ENCODE data around the gene CYP2F1. TPM values are rescaled to one million over a fixed set of nuclear protein-coding genes. Genes with fewer than 3 reads are reported as not detected.
"Not testable (repeated sequence)": the region's sequence is repeated elsewhere in the genome, so short reads cannot be mapped to it uniquely, and the experiment has no call there.

CYP2F1 gene
- total RNA-seq, 2 experiments from 2014 or later = not detected

DNA sequence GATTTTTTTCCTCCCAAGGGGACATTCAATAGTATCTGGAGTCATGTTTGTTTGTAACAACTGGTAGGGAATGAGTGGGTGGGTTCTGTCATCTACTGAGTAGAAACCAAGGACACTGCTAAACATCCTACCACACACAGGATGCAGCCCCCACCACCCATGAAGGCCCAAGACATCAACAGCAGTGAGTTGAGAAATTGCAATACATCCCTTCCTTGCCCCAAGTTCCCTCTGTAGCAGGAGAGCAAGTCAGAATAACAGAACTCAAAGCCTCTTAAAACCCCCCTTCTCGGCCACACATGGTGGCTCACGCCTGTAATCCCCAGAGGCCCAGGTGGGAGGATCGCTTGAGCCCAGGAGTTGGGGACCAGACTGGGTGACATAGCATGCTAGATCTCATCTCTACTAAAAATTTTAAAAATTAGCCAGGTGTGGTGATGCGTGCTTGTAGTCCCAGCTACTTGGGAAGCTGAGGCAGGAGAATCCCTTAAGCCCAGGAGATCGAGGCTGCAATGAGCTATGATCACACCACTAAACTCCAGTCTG is 2.4 kb upstream of the CYP2F1 start:
- ChIA-PET POLR2A (no interaction called here), CTCF (no interaction called here)
- DNase-seq = no peak
- no peak overlapping the region for H3K4me3 Mint-ChIP-seq
- H3K9me3 Mint-ChIP-seq = no peaks in the 10 kb centered on the region
- no peak overlapping the region for H3K27ac Mint-ChIP-seq
- H3K27me3 Mint-ChIP-seq = peaks cover 12% of the 10 kb centered on the region
- no peaks in the 10 kb centered on the region for H3K4me1 Mint-ChIP-seq
- H3K36me3 Mint-ChIP-seq (ENCODE audit: low read depth) = no peaks in the 10 kb centered on the region

DNA sequence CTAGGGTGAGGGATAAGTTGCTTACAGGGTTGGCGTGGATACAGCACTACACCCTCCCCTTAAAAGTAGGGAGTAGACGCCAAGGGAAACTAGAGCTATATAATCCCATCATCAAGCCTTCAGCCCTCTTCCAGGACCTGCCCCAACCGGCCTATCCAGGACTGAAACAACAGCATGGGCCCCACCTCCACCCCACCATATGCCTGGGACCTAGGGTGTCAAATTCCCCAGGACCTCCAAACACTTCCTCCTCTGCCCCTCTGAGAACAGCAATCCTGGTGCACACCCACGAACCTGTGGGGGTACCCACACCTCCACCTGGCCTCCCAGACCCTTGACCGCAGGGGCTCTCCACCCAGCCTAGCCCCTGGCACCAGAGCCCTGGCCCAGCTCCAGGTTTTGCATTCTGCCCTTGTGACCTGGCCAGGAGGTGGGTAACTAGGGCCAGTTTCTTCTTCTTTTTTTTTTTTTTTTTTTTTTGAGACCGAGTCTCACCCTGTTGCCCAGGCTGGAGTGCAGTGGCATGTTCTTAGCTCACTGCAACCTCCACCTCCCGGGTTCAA is 1.4 kb upstream of the CYP2F1 start:
- no peaks in the 10 kb centered on the region for H3K36me3 Mint-ChIP-seq (ENCODE audit: low read depth)
- DNase-seq = no peak
- H3K4me3 Mint-ChIP-seq = no peak overlapping the region
- ChIA-PET CTCF (no interaction called here), POLR2A (no interaction called here)
- H3K27ac Mint-ChIP-seq = no peak overlapping the region
- H3K9me3 Mint-ChIP-seq = no peaks in the 10 kb centered on the region
- H3K4me1 Mint-ChIP-seq = no peaks in the 10 kb centered on the region
- H3K27me3 Mint-ChIP-seq = peaks cover 15% of the 10 kb centered on the region

DNA sequence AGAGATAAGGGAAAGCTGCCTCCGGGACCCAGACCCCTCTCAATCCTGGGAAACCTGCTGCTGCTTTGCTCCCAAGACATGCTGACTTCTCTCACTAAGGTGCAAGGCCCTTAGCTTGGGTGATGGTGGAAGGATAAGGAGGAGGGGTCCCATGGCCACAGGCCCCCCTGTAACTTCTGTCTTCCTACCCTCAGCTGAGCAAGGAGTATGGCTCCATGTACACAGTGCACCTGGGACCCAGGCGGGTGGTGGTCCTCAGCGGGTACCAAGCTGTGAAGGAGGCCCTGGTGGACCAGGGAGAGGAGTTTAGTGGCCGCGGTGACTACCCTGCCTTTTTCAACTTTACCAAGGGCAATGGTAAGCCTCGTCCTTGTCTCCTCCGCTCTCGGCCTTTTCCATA is 2.0 kb downstream of the CYP2F1 start:
- CTCF ChIA-PET = no interaction called here
- Mint-ChIP-seq H3K9me3 (peaks cover 6% of the 10 kb centered on the region), H3K4me3 (no peak overlapping the region), H3K27me3 (peaks cover 25% of the 10 kb centered on the region), H3K4me1 (peaks cover 21% of the 10 kb centered on the region), H3K27ac (no peak overlapping the region), H3K36me3 (ENCODE audit: low read depth) (peaks cover 6% of the 10 kb centered on the region)
- no peak for DNase-seq
- POLR2A ChIA-PET = no interaction called here

DNA sequence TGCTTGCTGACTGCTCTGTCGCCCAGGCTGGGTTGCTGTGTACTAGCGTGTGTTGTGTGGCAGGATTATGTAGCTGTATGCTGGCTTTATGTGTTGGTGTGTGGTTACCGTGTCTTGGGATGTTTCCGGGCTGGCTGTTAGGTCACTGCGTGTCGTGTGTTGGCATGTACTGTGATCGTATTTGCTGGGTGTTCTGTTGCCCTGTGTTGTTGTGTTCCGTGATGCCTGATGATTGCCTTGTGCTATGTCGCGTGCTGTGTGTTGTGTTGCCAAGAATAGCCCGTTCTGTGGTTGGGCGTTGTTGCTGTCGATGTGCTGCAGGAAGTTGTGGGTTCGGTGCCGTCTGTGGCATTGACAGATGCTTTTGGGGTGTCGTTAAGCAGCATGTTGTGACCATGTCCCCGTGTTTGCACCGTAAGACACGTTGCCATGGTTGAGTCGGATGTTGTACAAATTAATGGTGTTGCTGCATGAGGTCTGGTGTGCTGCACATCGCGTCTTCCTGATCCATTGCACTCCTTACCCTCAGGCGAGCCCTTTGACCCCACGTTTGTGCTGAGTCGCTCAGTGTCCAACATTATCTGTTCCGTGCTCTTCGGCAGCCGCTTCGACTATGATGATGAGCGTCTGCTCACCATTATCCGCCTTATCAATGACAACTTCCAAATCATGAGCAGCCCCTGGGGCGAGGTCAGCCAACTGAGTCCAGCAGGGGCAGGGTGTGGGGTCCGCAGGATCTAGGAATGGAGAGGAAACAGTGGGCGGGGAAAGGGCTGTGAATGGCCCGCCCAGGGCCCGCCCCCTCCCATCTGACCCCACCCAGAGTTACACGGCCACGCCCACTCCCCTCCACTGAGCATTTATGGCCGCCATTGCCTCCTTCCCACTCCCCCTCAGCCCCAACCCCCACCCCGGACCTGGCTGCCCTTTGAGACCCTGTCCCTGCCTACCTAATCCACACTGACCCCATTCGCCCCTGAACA is 7.0 kb downstream of the CYP2F1 start:
- POLR2A ChIA-PET; H3K36me3 Mint-ChIP-seq (ENCODE audit: low read depth); H3K9me3 Mint-ChIP-seq: not testable (repeated sequence)
- CTCF ChIA-PET = interaction anchor here (1.3 kb wide), 1 partner anchor 83 kb away, joined by 3 read pairs; no protein-coding TSS in a partner anchor
- Mint-ChIP-seq H3K27ac (peak overlapping the region; percentile 92), H3K4me3 (peak overlapping the region; percentile 47), H3K27me3 (peaks cover 14% of the 10 kb centered on the region), H3K4me1 (peaks cover 32% of the 10 kb centered on the region)
- DNase-seq = peak; percentile 88

DNA sequence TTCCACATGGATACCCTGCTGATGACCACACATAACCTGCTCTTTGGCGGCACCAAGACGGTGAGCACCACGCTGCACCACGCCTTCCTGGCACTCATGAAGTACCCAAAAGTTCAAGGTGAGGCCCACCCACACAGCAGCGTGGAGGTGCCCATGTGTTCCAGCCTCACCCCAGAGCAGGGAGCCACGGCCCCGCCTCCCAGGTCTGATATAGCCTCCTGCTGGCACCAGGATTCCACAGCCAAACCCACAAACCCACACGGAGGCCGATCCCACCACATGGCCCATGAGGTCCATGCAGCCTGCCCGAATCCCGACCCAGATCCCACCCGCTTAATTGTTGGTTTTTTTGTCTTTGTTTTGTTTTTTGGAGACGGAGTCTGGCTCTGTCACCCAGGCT is 8.6 kb downstream of the CYP2F1 start:
- H3K27ac Mint-ChIP-seq; DNase-seq; H3K9me3 Mint-ChIP-seq; H3K4me3 Mint-ChIP-seq; POLR2A ChIA-PET; H3K36me3 Mint-ChIP-seq (ENCODE audit: low read depth): not testable (repeated sequence)
- Mint-ChIP-seq H3K27me3 (peaks cover 10% of the 10 kb centered on the region), H3K4me1 (peaks cover 43% of the 10 kb centered on the region)
- CTCF ChIA-PET = interaction anchor here (2.1 kb wide), 1 partner anchor 16 kb away, joined by 4 read pairs; no protein-coding TSS in a partner anchor

DNA sequence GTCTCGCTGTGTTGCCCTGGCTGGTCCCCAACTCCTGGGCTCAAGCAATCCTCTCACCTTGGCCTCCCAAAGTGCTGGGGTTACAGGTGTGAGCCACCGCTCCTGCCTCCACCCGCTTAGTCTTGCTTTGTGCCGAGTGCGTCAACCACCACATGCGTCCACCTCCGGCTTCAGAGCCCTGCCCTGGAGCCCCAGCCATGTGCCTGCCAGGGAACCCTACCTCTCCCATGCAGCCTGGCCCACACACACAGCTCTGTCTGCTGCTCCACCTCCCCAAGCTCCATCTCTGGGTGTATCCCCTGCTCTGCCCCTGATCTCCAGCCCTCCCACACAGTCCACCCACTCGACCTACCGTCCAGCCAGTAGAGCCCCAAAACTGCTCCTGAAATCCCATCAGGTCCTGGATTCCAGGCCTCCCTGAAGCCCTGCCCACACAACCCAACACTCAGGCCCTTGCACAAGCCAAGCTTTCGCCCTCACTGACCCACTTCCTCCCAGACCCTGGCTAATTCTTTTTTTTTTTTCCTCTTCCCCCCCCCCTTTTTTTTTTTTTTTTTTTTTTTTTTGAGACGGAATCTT is 9.6 kb downstream of the CYP2F1 start:
- CTCF ChIA-PET = interaction anchor here (0.5 to 2.1 kb wide), 4 partner anchors 15 to 1120 kb away, joined by 3 to 4 read pairs (median 4); no protein-coding TSS in a partner anchor
- H3K36me3 Mint-ChIP-seq (ENCODE audit: low read depth) = peaks cover 10% of the 10 kb centered on the region

DNA sequence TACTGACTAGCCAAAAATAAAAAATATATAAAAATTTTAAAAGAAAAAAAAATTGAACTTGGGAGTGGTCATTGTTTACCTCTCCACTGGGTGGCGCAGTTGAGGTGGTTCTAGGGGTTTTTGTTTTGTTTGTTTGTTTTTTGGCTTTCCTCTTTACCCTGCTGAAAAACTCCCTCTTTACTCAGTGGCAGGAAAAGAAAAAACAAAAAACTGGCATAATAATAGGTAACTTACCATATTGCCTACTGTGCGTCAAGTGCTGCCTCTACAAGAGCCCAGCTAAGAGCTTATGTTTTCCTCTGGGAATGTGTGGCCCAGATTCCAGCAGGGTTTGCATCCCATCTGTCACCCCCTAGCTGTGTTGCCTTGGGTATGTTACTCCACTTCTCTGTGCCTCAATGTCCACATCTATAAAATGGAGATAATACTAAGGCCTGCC is 12.6 kb downstream of the CYP2F1 start:
- CTCF ChIA-PET = interaction anchor here (1.2 to 2.6 kb wide), 5 partner anchors 9 to 307 kb away, joined by 3 to 22 read pairs (median 5); no protein-coding TSS in a partner anchor
- not testable (repeated sequence) for H3K27ac Mint-ChIP-seq; H3K9me3 Mint-ChIP-seq; H3K36me3 Mint-ChIP-seq (ENCODE audit: low read depth); H3K4me3 Mint-ChIP-seq; H3K27me3 Mint-ChIP-seq
- POLR2A ChIA-PET = interaction anchor here (1.4 kb wide), 1 partner anchor 18 kb away, joined by 3 read pairs; no protein-coding TSS in a partner anchor
- peaks cover 24% of the 10 kb centered on the region for H3K4me1 Mint-ChIP-seq
- peak; percentile 55 for DNase-seq

More for the DNA sequence above, 9.6 kb downstream of the CYP2F1 start:
- Mint-ChIP-seq H3K9me3 (peaks cover 6% of the 10 kb centered on the region), H3K27me3 (peaks cover 7% of the 10 kb centered on the region), H3K4me3 (no peak overlapping the region), H3K27ac (no peak overlapping the region), H3K4me1 (peaks cover 47% of the 10 kb centered on the region)
- POLR2A ChIA-PET = no interaction called here
- DNase-seq = no peak

DNA sequence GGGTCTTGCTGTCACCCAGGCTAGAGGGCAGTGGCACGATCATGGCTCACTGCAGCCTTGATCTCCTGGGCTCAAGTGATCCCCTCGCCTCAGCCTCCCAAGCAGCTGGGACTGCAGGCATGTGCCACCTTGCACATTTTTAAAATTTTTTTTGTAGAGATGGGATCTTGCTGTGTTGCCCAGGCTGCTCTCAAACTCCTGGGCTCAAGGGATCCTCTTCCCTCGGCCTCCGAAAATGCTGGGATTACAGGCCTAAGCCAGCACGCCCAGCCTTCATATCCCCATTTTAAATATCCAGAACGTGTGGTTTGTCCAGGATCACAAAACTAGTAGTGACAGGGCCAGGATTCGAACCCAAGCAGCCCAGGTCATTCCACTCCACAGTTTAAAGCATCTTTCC is 13.1 kb downstream of the CYP2F1 start:
- not testable (repeated sequence) for DNase-seq; H3K27ac Mint-ChIP-seq; H3K4me3 Mint-ChIP-seq; H3K36me3 Mint-ChIP-seq (ENCODE audit: low read depth); H3K9me3 Mint-ChIP-seq
- Mint-ChIP-seq H3K27me3 (peaks cover 11% of the 10 kb centered on the region), H3K4me1 (peaks cover 21% of the 10 kb centered on the region)
- POLR2A ChIA-PET = interaction anchor here (1.4 kb wide), 1 partner anchor 17 kb away, joined by 3 read pairs; no protein-coding TSS in a partner anchor
- CTCF ChIA-PET = interaction anchor here (1.0 to 2.6 kb wide), 7 partner anchors 9 to 307 kb away, joined by 3 to 22 read pairs (median 4); partner anchors contain the start of gene CYP2F1

DNA sequence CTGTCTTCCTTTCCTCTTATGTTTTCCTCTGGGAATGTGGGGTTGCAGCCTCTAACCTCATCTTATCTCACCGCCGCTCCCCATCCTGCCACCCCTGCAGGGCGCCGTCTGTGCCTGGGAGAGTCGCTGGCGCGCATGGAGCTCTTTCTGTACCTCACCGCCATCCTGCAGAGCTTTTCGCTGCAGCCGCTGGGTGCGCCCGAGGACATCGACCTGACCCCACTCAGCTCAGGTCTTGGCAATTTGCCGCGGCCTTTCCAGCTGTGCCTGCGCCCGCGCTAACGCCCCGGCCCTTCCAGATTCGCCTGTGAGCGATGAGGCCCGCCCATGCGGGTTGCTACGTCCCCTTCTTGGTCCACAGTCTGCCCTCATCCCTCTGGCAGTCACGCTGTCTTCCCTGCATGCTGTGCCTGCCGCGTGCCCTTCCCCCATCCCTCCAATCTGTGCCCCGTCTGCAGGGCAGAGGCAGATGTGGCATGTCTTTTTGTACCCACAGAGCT is 13.6 kb downstream of the CYP2F1 start:
- Mint-ChIP-seq H3K27ac (peak overlapping the region; percentile 45), H3K4me3 (peak overlapping the region; percentile 51), H3K27me3 (peaks cover 16% of the 10 kb centered on the region), H3K4me1 (peaks cover 18% of the 10 kb centered on the region)
- DNase-seq = peak; percentile 66
- H3K36me3 Mint-ChIP-seq (ENCODE audit: low read depth); H3K9me3 Mint-ChIP-seq: not testable (repeated sequence)
- ChIA-PET POLR2A (interaction anchor here (1.4 kb wide), 1 partner anchor 16 kb away, joined by 3 read pairs; no protein-coding TSS in a partner anchor), CTCF (interaction anchor here (1.0 to 2.6 kb wide), 6 partner anchors 10 to 308 kb away, joined by 3 to 22 read pairs (median 4); partner anchors contain the start of gene CYP2F1)

DNA sequence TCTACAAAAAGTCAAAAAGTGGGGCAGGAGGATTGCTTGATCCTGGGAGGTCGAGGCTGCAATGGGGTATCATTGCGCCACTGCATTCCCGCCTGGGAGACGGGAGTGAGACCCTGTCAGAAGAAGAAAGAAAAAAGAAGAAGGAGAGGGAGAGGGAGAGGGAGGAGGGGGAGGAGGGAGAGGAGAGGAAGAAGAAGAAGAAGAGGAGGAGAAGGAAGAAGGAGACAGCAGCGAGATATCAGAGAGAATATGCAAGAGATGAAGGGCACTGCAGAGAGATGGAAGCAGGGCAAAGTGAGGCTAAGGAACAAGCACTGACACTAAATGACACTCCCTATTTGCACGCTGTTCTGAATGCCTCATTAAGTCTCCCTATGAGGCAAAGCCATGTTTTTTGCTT is 14.5 kb downstream of the CYP2F1 start:
- H3K27ac Mint-ChIP-seq = no peak overlapping the region
- no peaks in the 10 kb centered on the region for H3K9me3 Mint-ChIP-seq
- CTCF ChIA-PET = interaction anchor here (0.7 to 2.6 kb wide), 4 partner anchors 9 to 19 kb away, joined by 3 to 22 read pairs (median 4); partner anchors contain the start of gene CYP2F1
- peaks cover 18% of the 10 kb centered on the region for H3K4me1 Mint-ChIP-seq
- peaks cover 18% of the 10 kb centered on the region for H3K27me3 Mint-ChIP-seq
- peaks cover 2% of the 10 kb centered on the region for H3K36me3 Mint-ChIP-seq (ENCODE audit: low read depth)
- POLR2A ChIA-PET = no interaction called here
- H3K4me3 Mint-ChIP-seq = no peak overlapping the region
- no peak for DNase-seq

DNA sequence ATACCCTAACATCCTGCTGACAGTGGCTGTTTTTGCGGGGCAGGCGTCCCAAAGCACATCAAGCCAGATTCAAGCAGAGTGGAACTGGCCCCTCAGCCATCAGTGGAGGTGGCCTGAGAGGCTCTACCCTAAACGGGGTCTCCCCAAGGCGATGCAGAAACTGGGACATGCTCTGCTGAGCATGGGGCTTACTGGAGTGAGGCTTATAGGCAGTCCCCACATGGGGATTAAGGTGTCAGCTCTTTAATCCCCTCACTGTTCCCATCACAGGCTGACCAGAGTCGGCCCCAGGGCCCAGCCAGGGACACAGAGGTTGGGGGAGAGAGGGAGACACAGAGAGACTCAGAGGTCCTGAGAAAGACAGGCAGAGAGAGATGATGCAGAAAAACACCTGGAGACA is 17.0 kb downstream of the CYP2F1 start:
- ChIA-PET POLR2A (no interaction called here), CTCF (interaction anchor here (1.1 to 1.6 kb wide), 2 partner anchors 13 to 156 kb away, joined by 3 to 5 read pairs; no protein-coding TSS in a partner anchor)
- no peak for DNase-seq
- Mint-ChIP-seq H3K4me1 (peaks cover 28% of the 10 kb centered on the region), H3K4me3 (no peak overlapping the region), H3K9me3 (no peaks in the 10 kb centered on the region), H3K27me3 (peaks cover 24% of the 10 kb centered on the region), H3K27ac (no peak overlapping the region), H3K36me3 (ENCODE audit: low read depth) (no peaks in the 10 kb centered on the region)

DNA sequence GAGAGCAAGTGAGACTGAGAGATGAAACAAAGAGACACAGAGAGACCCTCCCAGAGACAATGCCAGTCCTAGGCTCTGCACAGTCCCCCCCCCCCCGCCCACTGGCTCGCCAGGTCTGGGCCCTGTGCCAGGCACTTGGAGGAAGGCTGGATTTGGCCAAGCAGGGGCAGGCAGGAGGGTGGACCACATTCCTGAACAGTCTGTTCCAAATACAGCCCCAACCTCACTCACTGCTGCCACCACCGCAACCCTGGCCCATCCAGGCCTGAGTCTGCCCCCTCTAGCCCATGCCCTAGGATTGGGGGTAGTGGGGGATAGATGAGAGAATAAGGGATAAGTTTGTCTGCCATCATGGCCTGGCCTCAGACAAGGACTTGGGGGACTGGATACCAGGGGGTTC is 19.0 kb downstream of the CYP2F1 start:
- H3K36me3 Mint-ChIP-seq (ENCODE audit: low read depth) = no peaks in the 10 kb centered on the region
- peaks cover 26% of the 10 kb centered on the region for H3K27me3 Mint-ChIP-seq
- peaks cover 20% of the 10 kb centered on the region for H3K4me1 Mint-ChIP-seq
- no peak overlapping the region for H3K4me3 Mint-ChIP-seq
- DNase-seq = no peak
- H3K9me3 Mint-ChIP-seq = no peaks in the 10 kb centered on the region
- CTCF ChIA-PET = no interaction called here
- POLR2A ChIA-PET = no interaction called here
- no peak overlapping the region for H3K27ac Mint-ChIP-seq
